GM19240 (cell line): ENCODE measurements around the gene BLMH.

Source experiments
- DNase-seq: peaks from one replicate; pipeline ENCODE4 v3.0.0; 2011; ENCODE audit warnings: low spot score; ENCODE audit not compliant: insufficient read length

The BLMH gene, protein sequence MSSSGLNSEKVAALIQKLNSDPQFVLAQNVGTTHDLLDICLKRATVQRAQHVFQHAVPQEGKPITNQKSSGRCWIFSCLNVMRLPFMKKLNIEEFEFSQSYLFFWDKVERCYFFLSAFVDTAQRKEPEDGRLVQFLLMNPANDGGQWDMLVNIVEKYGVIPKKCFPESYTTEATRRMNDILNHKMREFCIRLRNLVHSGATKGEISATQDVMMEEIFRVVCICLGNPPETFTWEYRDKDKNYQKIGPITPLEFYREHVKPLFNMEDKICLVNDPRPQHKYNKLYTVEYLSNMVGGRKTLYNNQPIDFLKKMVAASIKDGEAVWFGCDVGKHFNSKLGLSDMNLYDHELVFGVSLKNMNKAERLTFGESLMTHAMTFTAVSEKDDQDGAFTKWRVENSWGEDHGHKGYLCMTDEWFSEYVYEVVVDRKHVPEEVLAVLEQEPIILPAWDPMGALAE

DNA sequence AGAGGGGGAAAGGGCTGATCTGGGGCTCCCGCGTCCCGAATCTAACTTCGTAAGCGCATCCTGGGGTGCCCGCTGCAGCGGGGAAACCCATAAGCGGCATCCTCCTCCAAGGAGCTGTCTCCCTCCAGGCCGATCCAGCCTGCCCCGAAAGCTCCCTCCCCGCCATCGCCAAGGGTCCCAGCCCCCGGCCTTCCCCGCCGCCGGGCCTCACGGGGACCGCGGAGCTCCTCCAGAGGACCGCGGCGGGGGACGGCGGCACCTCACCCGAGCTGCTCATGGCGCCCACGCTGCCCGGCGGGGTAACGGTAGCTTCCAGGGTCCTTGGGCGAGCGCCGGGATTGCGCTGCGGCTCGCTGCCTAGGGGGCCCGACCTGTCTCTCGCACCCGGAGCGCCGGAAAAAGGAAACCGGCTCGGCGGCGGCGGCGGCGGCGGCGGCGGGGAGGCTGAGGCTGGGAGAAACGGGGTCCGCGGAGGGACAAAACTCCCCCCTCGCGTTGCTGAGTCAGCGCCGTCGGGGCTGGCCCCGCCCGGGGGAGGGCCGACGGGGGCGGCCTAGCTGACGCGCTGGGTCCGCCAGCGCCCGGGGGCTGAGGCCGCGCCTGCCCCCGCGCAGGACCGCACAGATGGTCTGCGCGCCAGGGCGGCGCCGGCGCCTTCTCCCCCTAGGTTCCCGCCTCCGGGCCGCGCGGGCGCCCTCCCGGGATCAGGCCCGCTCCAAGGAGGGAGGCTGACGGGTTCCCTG is at the start of gene BLMH:
BLMH (minus strand) TSS at position 402 of the 743 bp plus-strand sequence; CDS start at position 277, 125 bp downstream.
- peak; percentile 82 for DNase-seq

DNA sequence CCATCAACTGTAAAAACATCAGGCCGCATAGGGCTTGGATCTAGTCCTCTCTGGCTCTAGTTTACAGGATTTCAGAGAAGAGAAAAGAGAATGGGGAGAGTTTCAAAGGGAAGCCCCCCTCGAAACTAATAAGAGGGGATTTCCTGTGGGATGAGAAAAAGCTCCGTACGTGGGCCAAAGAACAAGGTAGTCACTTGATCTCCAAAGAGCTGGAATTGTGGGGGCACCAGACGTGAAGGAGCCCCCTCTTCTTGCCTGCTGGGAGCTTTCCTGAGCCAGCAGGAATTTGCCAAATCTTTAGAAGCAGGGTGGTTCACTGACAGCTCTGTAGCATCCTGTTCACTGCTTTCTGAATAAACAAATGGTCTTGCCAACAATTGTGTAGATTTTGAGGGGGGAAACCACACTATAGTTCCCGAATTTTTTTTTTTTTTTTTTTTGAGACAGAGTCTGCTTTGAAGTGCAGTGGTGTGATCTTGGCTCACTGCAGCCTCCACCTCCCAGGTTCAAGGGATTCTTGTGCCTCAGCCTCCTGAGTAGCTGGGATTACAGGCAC is 49.1 kb upstream of the BLMH start:
- no peak for DNase-seq

DNA sequence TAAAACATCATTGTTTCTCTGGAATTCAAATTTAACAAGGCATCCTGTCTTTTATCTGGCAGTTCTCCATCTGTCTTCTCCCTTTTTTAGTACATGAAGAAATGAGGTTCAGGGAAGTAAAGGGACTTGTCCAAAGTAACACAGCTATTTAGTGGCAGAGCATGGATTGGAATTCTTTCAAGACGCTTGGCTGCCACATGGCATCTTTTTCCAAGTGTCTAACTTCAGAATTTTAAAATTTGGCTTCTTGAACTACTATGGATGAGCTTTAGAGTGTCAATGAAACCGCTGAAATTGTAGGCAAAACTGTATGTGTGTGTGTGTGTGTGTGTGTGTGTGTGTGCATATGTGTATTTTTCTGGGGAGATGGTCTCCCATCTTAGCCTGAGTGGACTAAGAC is 47.3 kb upstream of the BLMH start:
- no peak for DNase-seq

DNA sequence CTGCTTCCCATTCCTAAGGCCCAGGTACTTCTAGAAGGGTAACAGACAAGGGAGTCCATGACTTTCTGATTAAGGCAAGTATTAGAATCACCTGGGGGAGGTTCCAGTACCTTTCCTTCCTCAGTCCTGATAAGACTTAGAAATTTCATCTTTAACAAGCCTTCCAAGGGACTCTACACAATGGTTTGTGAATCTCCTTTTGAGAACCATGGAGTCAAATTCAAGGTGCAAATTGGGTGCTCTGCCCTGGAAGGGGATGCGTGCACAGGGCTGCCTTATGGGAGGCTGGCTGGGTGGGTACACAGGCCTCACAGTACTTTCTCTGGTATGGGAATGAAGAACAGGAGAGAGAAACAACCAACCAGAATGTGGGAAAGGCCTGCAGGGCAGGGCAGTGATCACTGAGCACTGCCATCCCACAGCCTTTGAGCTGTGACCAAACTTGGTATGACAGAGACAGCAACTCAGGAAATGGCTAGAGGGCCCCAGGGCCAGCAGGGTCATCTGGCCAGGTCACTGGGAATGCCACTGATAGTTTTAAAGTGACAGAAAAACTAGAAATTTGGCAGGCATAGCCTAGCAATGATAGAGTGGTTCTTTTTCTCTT is 45.8 kb upstream of the BLMH start:
- DNase-seq: no peak

DNA sequence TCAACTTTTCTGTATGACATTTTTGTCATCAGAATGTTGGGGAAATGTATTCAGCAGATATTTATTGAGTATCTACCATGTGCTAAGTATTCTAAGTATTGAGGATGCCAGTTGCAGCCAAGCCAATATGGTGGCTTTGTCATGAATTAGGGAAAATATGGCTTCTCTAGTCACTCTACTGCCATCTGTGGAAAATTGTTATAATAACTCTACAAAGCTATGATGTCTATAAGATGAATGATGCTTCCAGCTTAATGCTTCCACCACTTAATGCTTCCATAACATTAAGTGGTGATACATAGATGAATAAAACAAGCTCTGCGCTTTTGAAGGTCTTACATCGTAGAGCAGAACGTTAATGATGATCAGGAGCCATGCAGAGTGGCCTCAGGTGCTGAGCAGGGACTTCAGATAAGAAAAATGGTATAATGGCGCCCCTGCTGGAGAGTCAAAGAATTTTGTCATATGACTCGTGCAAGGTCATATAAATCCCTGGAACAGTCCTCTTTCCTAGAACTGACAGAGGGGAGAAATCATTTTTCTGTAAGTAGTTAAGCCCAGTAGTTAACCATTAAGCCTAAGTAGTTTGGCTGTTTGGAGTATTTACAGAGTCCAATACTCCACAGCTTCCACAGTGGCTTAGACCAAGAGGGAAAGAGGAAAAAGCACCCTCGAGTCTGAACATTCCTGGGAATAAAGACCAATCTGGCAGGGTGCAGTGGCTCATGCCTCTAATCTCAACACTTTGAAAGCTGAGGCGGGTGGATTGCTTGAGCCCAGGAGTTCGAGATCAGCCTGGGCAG is 44.8 kb upstream of the BLMH start:
- no peak for DNase-seq

DNA sequence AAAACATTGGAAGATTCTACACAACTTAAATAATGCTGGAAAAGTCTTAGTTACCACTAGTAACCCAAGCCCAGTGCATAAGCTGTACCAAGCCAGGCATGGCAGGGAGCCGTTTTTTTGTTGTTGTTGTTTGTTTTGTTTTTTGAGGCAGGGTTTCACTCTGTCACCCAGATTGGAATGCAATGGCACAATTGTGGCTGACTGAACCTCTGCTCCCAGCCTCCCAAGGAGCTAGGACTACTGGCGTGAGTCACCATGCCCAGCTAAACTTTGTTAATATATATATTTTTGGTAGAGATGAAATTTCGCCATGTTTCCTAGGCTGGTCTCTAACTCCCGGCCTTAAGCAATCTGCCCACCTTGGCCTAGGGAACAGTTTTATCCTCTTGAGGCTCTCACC is 42.7 kb upstream of the BLMH start:
- no peak for DNase-seq

DNA sequence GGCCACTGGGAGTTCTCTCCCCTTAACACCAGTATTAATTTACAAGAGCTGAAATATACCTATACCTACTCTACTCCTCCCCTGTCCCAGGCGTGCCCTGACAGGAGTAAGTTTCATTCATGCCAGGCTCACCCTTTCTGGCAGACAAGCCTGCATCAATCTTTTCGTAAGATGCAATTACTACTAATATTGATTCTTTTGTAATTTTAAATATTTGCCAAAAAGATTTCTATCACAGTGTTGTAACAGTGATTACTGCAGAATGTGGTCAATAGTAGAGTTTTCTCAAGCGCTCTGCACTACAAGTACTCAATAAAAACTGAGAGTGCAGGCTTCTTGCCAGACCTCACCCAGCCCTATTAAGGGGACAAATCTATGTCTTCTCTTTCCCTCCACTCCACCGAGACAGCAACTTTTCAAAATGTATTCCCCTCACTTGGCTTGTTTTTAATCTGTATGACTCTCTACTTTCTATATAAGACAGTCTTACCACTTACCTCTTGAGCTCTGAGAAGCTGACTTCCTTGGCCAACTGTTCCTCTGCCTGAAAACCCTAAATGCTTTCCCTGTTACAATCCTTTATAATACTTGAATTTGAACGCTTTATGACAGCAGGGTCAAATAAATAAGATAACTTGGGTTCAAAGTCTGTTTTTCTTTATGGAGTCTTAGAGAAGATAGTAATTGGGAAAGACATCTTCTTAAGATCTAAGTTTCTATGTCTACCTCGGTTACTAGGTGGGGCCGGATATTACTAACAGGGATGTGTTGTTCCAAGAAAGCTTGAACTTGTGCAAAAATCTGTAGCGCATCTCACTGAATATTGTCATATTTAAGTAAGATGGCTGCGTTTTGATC is 42.0 kb upstream of the BLMH start, which contains the start of gene TMIGD1:
TMIGD1 (minus strand) TSS at position 555 of the 858 bp plus-strand sequence. CDS start 1,924 bp downstream, outside the sequence.
- DNase-seq: no peak

DNA sequence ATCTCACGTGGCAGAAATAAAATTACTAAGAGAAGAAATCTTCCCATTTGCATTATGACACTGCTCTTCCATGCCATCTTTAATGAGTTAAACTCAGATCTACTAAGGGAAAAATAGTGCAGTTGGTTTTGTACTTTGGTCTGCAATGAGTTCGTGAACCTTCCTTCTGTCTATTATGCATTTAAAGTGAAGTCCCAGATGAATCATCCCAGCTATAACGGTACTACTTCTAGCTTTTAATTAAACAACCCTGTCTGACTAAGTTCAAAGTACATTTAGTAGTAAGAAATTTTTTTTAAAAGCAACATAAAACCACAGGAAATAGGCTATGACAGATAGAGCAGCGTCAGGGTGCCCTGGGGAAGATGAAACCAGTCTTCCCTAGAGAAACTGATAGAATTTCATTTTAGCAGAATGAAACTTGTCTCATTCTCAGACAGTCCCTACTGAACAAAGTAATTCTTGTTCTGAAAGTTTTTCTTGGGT is 40.4 kb upstream of the BLMH start:
- DNase-seq: no peak

DNA sequence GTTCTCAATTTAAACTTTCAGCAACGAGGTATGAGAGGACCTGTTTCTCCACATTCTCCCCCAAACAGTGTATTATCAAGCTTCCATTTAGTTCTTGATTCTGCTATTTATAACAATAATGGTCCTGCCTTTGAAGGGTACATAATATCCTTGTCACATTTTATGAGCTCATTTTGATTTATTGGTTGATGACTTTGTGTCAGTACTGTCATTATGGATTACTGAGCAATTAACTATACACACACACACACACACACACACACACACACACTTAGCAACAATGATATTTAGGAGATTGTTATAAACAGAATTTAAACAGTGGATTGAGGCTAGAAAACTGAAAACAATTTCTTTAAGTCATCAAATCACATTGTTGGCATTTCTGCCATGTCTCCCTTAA is 35.1 kb upstream of the BLMH start:
- no peak for DNase-seq

DNA sequence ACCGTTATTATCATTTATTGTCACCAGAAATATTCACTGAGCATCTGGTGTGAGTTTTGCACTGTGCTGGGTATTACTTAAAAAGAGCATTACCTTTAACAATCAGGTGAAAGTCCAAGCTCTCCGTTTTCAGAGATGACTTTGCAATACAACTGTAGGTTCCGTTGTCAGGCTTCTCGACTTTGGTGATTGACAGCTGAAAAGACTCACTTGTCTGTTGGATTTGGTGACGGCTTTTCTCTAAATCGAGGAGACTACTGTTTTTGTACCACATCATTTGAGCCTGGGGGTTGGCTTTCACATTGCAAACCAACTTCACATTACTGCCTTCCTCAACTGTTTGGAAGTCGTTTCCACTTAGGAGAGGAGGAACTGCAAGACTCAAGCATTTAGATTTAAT is 33.0 kb upstream of the BLMH start:
- no peak for DNase-seq

DNA sequence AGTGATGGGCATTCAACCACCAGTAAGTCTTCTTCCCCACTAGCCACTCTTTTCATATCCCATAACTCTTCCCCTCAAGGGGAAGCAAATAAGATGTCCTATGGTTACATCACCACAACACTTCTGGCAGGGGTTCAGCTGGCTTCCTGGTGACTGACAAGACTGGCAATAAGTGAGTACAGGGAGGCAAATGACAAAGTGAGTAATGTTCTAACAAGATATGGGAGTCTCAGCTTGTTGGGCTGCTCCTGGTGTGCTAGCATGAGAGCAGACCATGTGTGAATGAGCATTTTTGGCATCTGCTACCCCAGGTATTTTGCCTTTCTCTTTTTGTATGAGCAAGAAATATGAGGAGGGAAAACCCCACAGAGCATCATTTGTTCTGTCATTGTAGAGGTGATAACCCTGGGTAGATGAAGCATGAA is 32.2 kb upstream of the BLMH start:
- DNase-seq: no peak

DNA sequence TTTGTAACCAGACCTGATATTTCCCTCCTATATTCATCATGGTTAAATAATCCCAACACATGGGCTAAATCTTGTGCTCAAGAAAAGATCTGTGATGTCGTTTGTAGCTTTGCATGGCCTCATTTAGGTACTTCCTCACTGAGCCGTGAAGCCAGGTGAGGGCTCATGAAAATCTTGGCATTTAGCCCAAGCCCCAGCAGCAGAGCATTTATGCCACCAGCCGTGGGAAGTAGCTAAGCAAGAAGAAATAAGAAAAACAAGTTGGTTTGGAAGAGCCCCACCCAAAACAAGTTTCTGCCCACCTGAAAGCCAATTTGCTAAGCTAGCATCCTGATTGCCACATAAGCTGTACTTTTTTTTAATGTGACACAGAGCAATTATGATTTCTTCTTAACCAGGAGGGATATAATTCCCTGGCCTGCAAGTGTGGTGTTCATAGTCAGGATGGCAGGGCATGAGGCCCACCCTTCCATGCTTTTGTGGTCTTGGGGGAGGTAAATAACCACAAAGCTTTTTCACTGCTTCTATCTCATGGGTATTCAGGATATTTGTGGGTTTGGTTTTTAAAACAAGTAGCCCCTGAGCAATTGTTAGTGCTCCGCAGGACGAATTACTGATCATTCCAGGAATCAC is 31.6 kb upstream of the BLMH start:
- no peak for DNase-seq

DNA sequence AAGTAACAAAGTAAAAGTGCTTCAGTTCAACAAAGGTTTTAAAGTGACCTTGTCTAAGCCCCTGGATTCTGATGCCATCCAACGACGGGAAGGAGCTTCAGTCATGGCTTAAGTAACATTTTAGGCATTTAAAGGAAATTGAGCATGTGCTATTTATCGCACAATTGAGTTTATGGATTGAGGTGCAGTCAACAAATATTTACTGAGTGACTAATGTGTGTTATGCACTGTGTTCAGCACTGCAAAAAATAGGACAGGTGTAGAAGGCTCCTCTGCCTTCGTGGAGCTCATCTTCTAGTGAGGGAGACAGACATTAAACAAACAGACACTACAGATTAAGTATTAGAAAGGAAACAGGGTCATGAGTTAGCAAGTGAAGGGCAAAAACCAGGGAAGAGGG is 29.6 kb upstream of the BLMH start:
- DNase-seq: no peak

DNA sequence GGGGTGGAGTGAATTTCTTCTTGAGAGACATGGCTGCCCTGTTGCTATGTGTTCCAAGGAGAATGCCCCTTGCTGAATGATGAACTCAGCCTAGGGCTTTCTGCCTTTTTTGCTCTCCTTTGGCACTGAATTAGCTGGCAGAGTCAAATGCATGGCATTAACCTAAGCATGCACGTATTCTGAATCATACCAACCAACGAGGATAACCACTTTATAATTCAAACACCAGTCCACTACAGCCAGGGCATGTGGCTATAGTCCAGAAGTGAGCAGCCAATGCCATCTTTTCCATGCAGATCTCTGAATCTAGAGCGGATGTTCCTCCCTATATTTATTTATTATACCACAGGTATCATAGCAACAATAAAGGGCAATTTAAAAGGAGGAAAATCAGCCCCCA is 26.4 kb upstream of the BLMH start:
- DNase-seq: no peak

DNA sequence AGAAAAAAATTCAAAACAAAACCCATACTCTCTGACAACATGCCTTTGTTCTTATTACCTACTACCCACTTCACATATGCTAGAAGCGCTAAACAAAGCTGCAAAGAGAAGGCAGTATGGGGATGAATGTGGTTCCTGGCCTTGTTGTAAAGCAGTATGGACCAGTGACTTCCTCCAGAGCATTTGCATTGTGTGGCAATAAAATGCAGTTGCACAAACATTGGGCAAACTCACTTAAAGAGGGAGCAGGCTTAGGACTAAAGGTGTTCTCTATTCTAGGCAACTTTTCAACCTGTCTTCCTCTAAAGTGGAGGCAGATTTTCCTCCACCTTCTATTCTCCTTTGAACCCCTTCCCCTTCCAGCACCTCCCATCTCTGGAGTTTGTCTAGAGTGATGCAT is 25.0 kb upstream of the BLMH start:
- no peak for DNase-seq

DNA sequence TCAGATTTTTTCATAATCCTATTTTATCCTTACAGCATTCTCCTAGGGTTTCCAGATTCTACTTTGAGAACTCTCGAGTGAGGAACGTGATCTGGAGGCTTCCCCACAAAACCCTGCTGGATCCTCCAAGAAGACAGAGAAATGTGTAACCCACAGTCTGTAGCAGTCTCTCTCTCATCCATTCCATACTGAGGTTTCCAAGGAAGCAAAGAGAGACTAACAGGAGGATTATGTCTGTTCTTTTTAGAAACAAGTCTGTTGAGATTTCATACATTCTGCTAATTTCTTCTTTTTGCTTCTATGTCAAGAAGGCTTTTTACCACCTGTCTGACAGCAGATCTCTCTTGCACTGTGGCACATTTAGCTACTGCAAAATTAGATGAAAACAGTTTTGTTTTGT is 23.4 kb upstream of the BLMH start:
- no peak for DNase-seq

DNA sequence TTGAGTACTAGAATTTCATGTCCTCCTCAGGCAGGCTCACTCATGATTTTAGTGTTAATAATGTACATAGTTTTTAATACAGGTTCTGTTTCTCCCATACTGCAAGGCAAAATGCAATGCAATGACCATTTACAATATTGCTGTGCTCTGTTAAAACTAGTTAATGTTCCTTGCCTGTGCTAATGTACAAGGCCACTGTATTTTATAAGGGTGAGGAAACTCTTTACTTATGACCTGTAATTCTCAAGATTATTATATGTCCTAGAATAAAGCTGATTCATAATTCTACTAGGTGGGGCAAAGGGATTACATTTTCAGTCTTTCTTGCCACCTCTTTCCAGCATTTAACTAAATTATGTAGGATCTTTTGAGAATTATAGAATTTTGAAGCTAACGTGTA is 22.7 kb upstream of the BLMH start:
- DNase-seq: no peak

DNA sequence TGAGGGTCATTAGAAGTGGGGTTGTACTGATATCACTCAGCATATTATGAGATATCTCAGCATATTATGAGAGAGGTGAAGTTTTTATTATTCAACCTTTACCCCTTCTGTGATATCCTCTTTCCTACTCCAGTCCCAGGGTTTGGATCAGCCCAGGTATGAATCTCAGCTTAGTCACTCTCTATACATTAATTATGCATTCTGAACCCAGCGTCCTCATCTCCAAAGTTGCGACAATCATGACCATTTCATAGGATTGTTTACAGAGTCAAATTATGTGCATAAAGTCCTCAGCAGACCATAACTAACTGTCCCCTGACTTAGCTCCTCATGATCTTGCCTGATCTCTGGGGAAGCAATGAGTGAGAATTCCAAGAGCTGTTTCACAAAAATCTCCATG is 20.5 kb upstream of the BLMH start:
- DNase-seq: no peak

DNA sequence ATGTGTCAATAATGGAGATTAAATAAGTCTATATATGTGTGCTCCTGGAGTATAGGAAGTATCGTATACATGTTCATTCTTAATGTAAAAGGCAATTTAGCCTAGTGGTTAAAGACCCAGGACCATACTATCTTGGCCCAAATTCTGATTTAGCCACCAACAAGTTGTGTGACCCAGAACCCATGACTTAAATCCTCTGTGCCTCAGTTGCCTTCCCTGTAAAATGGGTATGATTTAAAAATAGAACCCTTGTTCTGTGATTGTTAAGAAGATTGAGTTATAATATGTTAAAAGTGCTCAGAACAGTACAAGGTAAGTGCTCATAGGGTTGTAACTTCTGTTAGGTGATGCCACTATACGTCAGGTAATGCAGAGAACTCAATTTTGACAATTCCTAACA is 18.8 kb upstream of the BLMH start:
- no peak for DNase-seq
